Stimulated activated CD8-positive, alpha-beta memory T cell treated with anti-CD3 and anti-CD28 coated beads, Interleukin-7, amount 100 ng/mL, for 1 hour (primary cell): ENCODE data around the gene ANKRD29.

ENCODE experiments used
- DNase-seq, 2 donors: peaks; one replicate each; pipeline ENCODE4 v3.0.0-alpha.2; 2020; ENCODE audit warnings: low read depth in 2 of 2

ANKRD29 gene, protein sequence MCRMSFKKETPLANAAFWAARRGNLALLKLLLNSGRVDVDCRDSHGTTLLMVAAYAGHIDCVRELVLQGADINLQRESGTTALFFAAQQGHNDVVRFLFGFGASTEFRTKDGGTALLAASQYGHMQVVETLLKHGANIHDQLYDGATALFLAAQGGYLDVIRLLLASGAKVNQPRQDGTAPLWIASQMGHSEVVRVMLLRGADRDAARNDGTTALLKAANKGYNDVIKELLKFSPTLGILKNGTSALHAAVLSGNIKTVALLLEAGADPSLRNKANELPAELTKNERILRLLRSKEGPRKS

DNA sequence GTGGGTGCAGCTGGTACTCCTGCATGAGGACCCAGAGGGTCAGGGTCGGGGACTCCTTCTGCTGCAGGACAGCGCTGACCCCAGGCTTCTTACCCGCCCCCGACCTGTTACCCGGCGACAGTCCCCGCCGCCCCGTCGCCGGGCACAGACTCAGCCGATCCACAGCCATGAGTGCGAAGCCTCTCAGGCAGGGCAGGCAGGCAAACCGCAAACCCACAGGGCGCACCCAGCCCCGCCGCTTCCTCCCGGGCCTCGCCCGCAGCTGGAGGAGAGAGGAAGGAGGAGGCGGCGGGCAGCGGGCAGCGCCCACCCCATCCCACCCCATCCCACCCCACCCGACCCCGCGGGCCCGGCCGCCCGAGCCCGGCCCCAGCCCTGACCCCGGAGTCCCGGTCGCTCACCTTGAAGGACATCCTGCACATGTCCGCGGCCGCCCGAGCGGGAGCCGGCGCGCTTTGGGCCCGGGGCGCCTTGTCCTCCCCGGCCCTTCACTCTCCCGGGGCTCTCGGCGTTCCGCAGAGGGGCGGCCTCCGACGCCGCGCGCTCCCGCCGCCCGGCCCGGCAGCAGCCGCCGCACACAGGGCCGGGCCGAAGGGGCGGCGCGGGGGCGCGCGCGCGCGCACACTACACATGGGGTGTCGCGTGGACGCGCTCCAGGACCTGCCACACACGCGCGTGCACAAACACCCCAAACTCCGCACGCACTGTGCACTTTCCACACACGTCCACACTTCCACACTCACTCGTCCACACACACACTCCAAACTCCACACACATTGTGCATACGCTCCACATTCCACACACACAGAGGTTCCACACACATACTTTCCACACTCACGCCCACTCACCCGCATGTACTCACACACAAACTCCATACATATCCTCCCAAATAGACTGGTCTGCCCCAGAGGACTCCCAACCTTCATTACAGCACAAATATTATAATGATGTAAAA lies at the start of gene ANKRD29:
Gene ANKRD29, minus strand, starts transcription at position 603 of the 955 bp plus-strand sequence. Its CDS starts 181 bp downstream, at position 422.
- peak in 1 of 2 donors; percentile 13 for DNase-seq

DNA sequence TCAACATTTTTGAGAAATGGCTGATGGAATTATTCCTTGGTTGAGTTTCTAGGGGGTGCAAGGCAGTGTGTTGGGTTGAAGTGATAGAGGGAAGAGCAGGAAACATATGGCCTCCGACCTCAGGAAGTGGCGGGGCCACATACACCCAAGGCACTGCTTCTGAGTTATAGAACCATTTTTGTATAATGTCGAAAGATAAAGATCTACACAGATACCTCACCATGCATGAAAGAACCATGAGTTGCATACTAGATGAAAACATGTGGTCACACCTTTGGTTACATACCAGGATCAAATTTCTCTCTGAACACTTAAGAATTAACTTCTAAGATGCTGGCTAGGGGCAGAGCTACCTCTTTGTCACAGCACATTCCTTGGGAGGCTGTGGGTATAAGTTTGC lies 49.7 kb upstream of the ANKRD29 start:
- no peak for DNase-seq

DNA sequence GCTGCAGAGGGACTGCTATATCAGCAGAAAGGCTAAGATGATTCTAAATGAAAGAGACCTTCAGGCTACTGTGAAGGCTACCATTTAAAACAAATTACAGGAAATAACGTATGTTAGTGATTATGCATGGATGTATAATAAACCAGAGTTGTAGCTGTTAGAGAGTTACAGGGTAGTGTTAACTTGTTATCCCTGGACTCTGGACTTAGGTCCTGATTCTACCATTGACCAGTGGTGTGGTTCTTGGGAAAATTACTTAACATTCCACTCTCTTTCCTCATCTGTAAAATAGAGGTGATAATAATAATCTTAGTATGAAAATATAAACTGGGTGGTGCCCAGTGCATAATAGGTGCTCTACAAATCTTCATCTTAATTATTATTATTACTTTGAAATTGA lies 48.7 kb upstream of the ANKRD29 start:
- no peak for DNase-seq

DNA sequence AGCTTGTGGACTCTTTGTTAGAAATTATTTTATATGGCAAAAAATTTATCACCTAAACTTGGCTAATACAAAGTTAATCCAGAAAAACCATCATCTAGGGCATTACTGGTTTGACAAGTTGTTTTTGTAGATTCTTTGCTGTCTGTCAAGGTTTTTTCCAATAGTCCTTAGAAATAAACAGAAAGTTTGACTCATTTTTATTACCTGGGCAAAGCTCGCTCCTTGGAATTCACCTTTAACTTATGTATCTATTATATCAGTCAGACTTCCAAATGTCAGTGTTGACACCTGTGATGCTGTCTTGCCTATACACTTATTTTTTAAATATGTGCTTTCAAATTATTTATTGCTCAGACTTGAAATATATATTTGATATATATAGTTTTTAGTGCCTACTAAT lies 48.2 kb upstream of the ANKRD29 start:
- DNase-seq, result no peak

DNA sequence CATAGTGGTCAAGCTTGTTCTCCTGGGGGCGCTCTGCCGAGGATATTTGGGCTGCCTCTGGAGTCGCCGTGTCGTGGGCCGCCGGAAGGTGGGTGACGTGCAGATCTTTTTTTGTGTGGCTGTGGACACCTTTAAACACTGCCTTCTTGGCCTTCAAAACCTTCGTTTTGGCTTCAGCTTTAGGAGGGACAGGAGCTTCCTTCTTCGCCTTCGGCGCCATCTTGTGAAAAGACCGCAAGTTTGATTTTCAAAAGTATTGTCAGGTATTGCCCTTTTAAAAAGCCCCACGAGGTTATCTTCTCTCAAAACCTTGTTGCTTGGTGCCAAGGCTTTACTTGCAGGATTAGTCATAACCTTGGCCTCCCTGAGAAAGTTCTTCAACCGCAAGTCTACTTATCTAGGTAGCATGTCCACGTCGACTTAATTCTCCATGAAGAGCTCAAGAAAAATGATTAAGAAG lies 47.4 kb upstream of the ANKRD29 start:
- no peak for DNase-seq

DNA sequence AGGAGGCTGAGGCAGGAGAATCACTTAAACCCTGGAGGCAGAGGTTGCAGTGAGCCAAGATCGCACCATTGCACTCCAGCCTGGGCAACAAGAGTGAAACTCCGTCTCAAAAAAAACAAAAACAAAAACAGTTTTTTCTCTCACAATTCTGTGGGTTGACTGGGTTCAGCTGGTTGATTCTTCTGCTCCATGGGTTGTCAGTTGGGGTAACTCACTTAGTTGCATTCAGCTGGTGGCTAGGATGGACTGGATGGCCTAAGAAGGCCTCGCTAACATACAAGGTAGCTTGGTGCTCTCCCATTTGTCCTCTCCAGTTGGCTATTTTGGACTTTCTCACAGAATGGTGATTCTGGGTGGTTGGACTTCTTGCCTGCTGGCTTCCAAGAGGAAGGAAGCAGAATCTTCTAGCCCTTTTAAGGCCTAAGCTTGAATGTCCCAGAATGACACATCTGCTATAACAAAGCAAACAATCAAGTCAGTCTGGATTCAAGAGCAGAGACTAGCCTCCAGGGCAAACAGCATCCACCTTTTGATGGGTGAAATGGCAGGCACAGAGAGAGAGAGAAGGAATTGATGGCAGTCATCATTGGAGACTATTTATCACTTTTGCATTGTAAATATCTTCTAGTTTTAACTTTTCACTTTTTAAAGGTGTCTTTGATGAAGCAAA lies 44.4 kb upstream of the ANKRD29 start:
- no peak for DNase-seq

DNA sequence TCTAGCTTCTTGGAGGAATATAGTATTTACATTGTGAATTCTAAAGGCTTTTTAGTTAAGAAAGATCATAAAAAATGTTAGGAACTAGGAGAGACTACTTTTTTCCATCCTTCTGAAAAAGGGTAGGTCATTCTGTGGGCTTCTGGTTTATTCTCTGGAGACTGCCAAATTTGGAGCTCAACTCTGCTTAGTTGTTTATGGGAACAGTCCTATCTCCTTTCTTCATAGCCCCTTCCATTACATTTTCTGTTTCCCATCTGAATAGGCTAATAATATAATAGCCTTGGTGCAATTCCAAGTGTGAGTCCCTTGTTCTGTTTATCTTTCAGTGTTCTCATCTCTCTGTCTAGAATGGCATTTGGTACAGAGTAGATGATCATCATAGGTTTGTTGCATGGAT lies 42.1 kb upstream of the ANKRD29 start:
- no peak for DNase-seq

DNA sequence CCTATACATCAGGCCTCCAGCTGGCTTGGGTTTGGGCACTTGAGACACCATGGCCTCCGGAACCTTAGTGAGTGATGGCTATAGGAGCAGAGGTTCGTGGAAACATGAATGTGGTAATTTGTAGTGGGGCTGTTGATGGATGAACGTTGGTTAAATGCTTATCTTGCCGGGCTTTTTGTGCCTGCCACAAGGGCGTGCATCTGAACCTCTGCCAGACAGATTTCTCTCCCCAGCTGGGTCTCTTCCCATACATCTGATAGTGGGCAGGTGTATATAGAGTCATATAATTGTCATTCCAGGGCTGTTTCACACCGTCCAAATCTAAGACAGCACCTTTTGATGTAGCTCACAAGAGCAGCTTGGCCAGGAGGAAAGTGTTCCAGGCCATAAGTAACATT lies 41.3 kb upstream of the ANKRD29 start:
- DNase-seq, result no peak

DNA sequence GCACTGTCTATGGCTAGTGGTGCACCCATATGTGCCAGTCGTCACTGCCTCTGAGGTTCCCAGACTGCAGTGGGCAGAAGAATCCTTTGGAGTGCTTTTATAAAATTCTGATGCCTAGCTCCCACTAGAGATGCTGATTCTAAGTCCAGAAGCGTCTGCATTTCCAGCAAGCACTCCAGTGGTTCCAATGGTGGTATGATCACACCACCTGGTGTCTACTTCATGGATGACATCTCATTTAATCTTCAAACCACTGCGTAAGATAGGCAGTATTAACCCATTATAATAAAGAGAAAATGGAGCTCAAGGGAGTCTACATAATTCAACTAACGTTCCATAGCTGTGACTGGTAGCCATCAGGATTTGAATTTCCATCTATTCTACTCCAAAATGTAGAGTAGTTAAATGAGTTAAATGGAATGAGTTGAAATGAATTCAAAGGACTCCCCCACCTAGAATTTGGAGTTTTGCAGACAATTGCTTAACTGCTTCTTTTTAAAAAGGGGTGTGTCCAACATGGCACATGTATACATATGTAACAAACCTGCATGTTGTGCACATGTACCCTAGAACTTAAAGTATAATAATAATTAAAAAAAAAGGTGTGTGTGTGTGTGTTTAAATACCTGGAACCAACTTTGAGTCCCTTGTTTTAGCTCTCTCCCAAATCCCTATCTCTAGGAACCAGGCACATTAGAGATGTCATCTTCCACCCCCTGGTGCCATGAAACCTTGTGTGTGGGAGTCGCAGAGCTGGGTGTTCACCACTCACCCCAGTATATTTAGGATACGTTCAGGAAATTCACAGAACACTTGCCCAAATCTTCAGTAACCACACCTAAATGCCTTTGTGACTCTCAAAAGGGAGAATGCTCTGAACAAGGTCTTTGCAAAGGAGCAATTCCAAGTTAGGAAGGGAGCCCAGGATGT lies 40.6 kb upstream of the ANKRD29 start:
- DNase-seq, result no peak

DNA sequence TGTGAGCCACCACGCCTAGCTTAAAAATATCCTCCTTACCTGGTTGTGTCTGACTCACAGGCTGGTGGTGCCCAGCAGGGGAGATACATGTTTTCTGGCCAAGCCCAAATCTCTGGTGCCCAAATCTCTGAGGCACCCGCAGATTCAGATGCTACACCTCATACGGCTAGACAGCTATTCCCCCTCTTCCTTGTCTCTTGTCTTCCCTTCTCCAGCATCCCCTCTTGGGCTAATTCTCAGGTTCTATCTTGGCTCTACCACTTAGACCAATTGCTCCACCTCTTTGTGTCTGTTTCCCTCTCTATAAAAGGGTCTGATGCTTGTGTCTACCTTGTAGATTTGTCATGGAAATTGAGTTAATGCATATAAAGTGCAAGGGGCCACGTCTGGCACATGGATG lies 39.9 kb upstream of the ANKRD29 start:
- DNase-seq, result no peak

DNA sequence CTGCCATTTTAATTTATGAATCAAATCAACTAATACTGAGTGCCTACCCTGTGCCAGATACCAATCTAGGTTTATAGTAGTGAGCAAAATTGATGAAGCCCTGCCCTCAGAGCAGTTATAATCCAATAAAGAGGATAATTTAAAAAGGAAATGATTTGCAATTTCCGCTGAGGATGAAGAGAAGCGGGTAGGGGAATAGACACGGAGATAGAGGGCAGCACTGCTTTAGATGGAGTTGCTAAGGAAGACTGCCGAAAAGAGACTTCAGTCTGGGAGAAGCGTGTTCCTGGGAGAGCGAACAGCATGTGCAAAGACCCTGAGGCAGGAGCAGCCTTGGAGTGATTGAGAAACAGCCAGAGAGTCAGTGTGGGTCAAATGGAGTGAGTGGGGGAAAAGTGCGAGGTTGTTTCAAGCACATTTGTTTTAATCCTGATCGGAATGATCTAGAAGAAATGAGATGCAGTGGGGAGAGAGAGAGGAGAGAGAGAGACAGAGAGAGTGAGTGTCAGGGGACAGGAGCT lies 38.9 kb upstream of the ANKRD29 start:
- DNase-seq, result no peak

DNA sequence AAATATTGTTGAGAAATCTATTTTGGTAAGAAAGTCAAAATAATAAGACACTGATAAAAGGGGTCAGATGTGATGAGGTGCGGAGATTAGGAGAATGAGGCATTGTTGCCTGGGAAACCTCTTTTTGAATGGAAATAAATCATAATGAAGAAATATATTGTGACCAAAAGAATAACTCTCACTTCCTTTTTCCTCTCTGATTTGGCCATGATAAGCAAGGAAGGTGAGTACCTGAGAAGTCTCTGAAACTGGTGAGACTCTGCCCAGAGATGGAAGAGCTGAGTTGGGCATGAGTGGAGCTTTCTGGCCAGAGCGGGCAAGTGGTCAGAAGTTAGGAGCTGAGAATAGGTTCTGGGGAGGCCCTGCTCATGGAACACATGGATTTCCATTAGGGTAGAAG lies 38.3 kb upstream of the ANKRD29 start:
- DNase-seq, result no peak

DNA sequence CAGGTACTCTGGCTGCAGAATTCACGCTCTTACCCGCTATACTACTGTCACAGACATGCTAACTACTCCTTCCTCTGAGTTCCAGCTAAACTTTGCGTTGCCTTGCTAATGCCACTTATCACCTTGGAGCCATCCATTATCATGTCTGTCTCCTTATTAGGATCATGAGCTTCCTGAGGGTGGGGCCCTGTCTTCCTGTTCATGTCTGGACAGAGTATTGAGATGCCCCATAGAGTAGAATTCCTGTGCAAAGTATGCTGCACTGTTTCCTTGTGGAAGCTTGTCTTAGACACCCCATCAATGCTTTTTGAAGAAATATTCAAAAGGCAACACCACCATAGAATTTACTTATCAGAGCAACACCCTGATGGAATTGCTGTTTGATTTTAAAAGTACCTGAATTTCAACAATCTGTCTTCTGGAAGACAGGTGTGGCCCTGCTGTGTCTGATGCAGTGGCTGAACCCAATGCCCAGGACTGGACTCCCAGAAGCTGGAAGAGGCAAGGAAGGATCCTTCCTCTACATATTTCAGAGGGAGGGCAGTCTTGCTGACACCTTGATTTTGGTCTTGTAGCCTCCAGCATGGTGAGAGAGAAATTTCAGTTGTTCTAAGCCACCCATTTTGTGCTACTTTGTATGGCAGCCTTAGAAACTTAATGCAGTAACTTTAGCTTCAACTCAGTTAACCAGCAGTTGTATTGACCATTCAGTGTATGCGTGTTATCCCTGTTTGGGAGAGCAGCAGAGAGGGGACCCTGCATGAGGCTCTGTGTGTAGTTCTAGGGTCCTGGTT lies 32.1 kb upstream of the ANKRD29 start:
- no peak for DNase-seq

DNA sequence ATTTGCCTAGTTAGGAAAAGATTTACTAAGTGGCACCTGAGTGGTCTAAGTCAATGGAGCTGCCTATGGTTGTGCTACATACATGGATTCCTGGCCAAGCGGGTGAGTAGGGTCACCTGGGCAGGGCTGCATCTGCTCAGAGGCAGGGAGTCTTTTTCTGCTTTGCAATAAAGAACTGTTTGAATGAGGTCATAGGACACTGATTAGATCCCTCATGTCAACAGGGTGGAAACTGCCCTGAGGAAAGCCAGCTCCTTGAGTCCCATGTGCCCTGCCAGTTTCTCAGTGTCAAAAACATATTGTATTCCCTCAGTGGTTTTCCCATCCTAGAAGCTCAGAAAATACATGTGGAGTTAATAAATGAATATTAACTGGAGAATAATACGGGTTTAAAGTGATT lies 31.1 kb upstream of the ANKRD29 start:
- DNase-seq, result no peak

DNA sequence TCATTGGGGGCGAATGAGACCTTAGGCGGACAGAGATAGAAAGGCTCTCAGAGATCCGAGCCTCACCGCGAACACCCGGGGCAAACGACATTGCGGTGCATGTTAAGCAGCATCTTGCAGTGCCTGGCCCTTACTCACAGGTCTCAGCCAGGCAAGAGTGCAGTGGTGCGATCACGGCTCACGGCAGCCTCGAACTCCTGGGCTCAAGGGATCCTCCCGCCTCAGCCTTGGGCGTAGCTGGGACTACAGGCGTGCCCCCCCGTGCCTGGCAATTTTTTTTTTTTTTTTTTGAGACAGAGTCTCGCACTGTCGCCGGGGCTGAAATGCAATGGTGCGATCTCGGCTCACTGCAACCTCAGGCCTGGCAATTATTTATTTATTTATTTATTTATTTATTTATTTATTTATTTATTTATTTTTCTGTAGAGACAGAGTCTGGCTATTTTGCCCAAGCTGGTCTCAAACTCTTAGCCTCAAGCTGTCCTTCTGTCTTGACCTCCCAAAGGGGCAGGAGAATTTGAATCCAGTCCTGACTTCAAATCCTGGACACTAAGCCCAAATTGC lies 27.9 kb upstream of the ANKRD29 start:
- no peak for DNase-seq

DNA sequence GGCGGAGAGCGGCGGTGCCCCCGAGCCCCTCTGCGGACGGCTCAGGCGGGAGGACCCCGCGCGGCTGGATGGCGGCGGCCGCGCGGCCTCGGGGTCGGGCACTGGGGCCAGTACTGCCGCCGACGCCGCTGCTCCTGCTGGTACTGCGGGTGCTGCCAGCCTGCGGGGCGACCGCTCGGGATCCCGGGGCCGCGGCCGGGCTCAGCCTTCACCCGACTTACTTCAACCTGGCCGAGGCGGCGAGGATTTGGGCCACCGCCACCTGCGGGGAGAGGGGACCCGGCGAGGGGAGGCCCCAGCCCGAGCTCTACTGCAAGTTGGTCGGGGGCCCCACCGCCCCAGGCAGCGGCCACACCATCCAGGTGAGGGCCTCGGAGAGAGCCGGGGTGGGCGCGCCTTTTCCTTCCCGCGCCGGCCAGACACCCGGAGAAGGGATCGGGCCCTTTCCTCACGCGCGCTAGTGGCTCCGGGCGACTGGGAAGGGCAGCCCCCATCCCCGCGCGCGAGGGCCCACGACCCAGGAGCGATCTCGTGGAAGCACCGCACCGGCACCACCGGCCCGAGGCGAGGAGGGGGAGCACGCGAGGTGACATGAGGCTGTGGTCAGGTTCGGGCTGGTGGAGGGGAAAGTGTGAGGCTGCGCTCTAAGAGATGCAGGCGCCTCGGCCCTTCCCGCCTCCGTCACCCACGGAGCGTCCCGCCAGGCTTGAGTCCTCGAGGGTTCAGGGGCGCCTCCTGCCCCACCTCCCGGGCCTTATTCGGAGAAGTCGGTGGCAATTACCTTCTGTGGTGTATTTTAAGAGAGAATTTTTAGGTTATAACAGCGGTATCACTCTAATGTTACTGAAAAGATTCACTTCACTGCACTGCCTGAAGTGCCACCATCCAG lies 27.1 kb upstream of the ANKRD29 start:
- DNase-seq, result no peak

DNA sequence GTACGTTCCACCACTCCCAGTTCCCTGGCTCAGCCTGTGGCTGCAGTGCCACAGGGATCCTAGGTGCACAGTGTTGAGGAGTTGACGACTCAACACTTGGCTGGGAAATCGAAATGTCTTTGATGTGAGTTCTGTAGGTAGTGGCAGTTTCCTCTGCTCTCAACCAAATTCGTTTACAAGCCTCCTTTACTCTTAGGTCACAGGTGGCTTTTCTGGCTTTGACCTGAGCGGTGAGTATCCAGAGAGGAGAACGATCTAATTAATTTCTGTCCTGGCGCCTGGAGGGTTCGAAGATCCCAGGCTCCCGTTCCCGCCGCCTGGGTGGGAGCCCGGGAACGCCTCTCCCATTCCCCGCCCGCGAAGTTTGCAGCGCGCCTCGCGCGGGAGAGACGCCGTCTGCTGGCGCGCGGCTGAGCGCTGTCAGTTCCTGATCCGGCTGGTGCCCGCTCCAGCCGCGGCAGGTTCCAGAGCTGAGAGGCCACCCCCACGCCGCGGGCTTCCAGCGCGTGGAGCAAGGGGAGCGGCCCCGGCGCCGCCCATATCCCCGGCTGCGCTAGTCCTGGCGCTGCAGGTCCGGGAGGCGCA lies 26.4 kb upstream of the ANKRD29 start, which contains the start of gene LAMA3:
Gene LAMA3, plus strand, starts transcription at position 423 of the 585 bp plus-strand sequence. CDS start 231 bp downstream, outside the sequence.
- no peak for DNase-seq

DNA sequence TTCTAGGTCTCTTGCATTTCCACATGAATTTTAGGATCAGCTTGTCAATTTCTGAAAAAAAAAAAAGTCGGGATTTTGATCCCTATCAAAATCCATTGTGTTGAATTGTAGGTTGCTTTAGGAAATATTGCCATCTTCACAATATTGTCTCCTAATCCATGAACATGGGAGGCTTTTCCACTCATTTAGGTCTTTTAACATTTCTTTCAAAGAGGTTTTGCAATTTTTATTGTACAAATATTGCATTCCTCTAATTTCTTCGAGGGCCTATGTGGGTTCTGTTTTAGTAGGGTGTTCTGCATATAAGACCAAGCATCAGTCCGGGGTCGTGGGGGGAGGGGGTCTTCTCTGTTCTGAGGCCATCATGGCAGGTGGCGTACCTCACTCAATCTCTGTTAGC lies 25.8 kb upstream of the ANKRD29 start:
- DNase-seq, result no peak
